VCaP (cell line): ENCODE data around the gene AVL9.

ENCODE experiments used
- H3K27ac ChIP-seq: fragments of 450-650 bp; 2 replicates; pipeline ENCODE4 v1.5.1; 2017
- CTCF ChIP-seq: fragments of 450-650 bp; conservative IDR thresholded peaks from 2 replicates; pipeline ENCODE4 v1.5.1; 2017; ENCODE audit warnings: mild to moderate bottlenecking, moderate library complexity

The AVL9 gene

GRCh38 chr7:32515890-32516550 lies 20.7 kb downstream of the AVL9 start:
- H3K27ac ChIP-seq: no peak overlapping the region
- no peak for TF ChIP-seq CTCF

- no peak overlapping the region for H3K27ac ChIP-seq
- TF ChIP-seq CTCF: no peak
Measured at GRCh38 chr7:32516551-32517100, 21.3 kb downstream of the AVL9 start.

GRCh38 chr7:32518534-32519140 lies 23.3 kb downstream of the AVL9 start:
- TF ChIP-seq CTCF: no peak
- H3K27ac ChIP-seq: no peak overlapping the region

GRCh38 chr7:32519763-32520162 lies 24.5 kb downstream of the AVL9 start:
- H3K27ac ChIP-seq: no peak overlapping the region
- TF ChIP-seq CTCF: no peak

GRCh38 chr7:32522746-32523530 lies 27.6 kb downstream of the AVL9 start:
- no peak overlapping the region for H3K27ac ChIP-seq
- no peak for TF ChIP-seq CTCF

- no peak overlapping the region for H3K27ac ChIP-seq
- no peak for TF ChIP-seq CTCF
Measured at GRCh38 chr7:32524631-32525030, 29.3 kb downstream of the AVL9 start.

- H3K27ac ChIP-seq: no peak overlapping the region
- no peak for TF ChIP-seq CTCF
Measured at GRCh38 chr7:32525839-32526238, 30.6 kb downstream of the AVL9 start.
